CD1c-positive myeloid dendritic cell (primary cell): Measurements from ENCODE around the gene SLC22A9.

Experiments used
- DNase-seq: peaks from one replicate; pipeline ENCODE4 v3.0.0-alpha.2; 2016; ENCODE audit errors: extremely low spot score

Gene SLC22A9

DNA sequence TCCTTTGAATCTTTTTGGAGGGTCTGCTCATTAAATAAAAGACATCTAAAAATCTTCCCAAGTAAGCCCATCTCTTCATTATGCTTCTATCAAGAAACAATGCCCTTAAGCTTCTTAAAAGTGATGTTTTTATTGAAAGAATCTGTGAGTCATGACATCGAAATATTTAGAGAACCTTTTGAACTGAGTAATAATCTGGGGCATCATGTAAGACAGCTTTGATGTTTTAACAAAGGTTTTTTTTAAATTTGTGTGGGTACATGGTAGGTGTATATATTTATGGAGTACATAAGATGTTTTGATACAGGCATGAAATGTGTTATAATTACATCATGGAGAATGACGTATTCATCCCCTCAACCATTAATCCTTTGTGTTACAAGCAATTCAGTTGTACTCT is 74.6 kb downstream of the SLC22A9 start:
- DNase-seq: no peak

DNA sequence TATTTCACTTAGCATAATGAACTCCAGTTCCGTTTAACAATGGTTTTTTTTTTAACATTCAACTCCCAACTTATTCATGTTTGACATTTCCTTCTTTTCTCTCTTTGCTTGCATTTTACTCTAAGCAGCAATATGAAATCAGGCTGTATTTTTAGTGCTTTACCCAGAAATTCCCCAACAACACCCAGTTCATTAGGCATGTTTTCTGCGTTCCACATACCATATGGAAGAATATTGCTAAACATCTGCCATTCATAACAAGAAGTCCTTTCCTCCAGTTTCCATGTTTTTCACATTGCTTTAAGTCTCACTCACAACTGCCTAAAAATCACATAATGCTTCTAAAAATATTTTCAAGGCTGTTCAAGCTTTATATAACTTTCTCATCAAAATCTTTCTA is 75.5 kb downstream of the SLC22A9 start:
- no peak for DNase-seq

DNA sequence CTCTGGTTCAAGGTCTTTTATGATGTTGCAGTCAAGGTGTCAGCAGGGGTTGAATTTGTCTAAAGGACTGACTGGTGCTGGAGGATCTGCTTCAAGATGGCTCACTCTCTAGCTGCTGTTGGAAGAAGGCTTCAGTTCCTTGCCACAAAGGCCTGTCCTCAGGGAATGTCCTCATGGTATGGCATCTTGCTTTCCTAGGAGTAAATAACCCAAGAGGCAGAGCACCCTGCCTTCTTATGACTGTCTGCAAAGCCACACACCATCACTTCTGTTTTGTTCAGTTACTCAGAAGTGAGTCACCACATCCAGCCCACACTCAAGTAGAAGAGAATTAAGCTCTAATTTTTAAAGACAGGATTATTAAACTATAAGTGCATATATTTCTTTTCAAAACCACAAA is 76.1 kb downstream of the SLC22A9 start:
- DNase-seq: peak; percentile 68

DNA sequence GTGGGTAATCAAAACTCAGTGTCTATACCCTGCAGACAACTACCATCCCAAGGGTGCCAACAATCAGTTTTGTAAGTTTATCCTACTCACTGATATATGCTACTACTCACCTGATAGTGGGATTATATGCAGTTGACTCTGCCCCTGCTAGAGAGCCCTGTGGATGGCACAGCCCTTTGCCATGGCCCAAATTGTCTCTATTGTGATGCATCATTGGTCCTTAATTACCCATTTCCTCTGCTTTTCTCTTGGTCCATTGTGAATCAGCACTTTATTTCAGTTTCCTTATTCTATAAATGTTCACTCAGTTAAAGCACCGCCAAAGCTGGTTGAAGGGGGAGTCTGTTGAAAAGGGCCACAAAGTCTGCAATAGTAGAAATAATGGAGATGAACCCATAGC is 79.1 kb downstream of the SLC22A9 start:
- DNase-seq: no peak

DNA sequence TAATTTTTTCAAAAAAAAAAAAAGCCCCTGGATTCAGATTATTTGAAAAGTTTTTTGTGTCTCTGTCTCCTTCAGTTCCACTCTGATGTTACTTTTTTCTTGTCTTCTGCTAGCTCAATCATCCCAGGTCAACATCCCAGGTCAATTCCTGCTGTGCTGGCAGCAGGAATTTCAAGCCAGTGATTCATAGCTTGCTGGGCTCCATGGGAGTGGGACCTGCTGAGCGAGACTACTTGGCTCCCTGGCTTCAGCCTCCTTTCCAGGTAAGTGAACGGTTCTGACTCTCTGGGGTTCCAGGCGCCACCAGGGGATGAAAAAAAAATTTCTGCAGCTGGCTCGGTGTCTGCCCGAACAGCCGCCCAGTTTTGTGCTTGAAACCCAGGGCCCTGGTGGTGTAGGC is 90.0 kb downstream of the SLC22A9 start:
- DNase-seq: no peak
